ENCODE data around the gene JAG2.

The JAG2 gene

DNA sequence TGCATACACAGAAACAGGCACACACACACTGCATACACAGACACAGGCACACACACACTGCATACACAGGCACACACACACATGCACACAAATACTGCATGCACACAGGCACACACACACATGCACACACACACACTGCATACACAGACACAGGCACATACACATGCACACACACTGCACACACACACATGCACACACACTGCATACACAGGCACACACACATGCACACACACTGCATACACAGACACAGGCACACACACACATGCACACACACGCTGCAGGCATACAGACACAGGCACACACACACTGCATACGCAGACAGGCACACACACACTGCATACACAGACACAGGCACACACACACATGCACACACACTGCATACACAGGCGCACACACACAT, 47.0 kb upstream of the JAG2 start:
- ATAC-seq, result no peak
- TF ChIP-seq ISL1 (CRISPR knock-in tag; IDR thresholded peaks at IDR 0.05) (no peak), ZC3H10 (CRISPR knock-in tag; IDR thresholded peaks at IDR 0.05) (no peak), ZFP3 (CRISPR knock-in tag; IDR thresholded peaks at IDR 0.05) (no peak), ZNF70 (CRISPR knock-in tag; IDR thresholded peaks at IDR 0.05) (no peak), PPARA (CRISPR knock-in tag; IDR thresholded peaks at IDR 0.05; ENCODE audit: borderline replicate concordance) (no peak), ARNTL (CRISPR knock-in tag; IDR thresholded peaks at IDR 0.05; ENCODE audit: borderline replicate concordance, low read depth) (no peak), CSDC2 (CRISPR knock-in tag; IDR thresholded peaks at IDR 0.05) (no peak), TCF4 (CRISPR knock-in tag; IDR thresholded peaks at IDR 0.05; ENCODE audit: borderline replicate concordance) (no peak), OSR1 (CRISPR knock-in tag; IDR thresholded peaks at IDR 0.05) (no peak), BACH2 (CRISPR knock-in tag; IDR thresholded peaks at IDR 0.05; ENCODE audit: borderline replicate concordance) (no peak)
- TF ChIP-seq, protein P1, sequence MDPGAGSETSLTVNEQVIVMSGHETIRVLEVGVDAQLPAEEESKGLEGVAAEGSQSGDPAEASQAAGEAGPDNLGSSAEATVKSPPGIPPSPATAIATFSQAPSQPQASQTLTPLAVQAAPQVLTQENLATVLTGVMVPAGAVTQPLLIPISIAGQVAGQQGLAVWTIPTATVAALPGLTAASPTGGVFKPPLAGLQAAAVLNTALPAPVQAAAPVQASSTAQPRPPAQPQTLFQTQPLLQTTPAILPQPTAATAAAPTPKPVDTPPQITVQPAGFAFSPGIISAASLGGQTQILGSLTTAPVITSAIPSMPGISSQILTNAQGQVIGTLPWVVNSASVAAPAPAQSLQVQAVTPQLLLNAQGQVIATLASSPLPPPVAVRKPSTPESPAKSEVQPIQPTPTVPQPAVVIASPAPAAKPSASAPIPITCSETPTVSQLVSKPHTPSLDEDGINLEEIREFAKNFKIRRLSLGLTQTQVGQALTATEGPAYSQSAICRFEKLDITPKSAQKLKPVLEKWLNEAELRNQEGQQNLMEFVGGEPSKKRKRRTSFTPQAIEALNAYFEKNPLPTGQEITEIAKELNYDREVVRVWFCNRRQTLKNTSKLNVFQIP (CRISPR knock-in tag; IDR thresholded peaks at IDR 0.05; ENCODE audit: borderline replicate concordance, low read depth), result no peak
- TF ChIP-seq, protein P2, sequence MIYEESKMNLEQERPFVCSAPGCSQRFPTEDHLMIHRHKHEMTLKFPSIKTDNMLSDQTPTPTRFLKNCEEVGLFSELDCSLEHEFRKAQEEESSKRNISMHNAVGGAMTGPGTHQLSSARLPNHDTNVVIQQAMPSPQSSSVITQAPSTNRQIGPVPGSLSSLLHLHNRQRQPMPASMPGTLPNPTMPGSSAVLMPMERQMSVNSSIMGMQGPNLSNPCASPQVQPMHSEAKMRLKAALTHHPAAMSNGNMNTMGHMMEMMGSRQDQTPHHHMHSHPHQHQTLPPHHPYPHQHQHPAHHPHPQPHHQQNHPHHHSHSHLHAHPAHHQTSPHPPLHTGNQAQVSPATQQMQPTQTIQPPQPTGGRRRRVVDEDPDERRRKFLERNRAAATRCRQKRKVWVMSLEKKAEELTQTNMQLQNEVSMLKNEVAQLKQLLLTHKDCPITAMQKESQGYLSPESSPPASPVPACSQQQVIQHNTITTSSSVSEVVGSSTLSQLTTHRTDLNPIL (CRISPR knock-in tag; IDR thresholded peaks at IDR 0.05; ENCODE audit: low read depth), result no peak
- TF ChIP-seq, protein P3, sequence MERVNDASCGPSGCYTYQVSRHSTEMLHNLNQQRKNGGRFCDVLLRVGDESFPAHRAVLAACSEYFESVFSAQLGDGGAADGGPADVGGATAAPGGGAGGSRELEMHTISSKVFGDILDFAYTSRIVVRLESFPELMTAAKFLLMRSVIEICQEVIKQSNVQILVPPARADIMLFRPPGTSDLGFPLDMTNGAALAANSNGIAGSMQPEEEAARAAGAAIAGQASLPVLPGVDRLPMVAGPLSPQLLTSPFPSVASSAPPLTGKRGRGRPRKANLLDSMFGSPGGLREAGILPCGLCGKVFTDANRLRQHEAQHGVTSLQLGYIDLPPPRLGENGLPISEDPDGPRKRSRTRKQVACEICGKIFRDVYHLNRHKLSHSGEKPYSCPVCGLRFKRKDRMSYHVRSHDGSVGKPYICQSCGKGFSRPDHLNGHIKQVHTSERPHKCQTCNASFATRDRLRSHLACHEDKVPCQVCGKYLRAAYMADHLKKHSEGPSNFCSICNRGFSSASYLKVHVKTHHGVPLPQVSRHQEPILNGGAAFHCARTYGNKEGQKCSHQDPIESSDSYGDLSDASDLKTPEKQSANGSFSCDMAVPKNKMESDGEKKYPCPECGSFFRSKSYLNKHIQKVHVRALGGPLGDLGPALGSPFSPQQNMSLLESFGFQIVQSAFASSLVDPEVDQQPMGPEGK (CRISPR knock-in tag; IDR thresholded peaks at IDR 0.05; ENCODE audit: borderline replicate concordance), result no peak

DNA sequence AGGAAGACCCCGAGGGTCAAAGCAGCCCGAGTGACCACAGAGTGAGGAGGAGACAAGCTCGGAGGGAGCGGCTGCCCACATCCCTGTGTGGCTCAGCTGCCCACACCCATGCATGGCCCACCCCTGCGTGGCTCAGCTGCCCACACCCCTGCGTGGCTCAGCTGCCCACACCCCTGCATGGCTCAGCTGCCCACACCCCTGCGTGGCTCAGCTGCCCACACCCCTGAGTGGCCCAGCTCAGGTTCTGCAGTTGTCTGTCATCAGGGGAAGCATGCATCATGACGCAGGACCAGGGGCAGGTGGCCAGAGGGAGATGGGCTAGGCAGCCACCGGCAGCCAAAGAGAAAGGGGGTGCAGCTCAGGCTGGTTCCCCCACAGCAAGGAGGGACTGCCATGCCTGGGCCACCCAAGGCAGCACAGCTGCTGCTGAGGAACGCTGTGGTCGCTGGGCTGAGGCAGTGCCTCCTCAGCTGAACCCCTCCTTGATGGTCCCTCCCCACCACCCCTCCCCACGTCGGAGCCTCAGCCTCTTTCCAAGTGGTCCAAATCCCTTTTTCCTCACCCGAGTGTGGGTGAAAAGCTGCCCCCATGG, 45.8 kb upstream of the JAG2 start:
- TF ChIP-seq, protein P2 (CRISPR knock-in tag; IDR thresholded peaks at IDR 0.05; ENCODE audit: low read depth), result no peak
- TF ChIP-seq TOX (CRISPR knock-in tag; IDR thresholded peaks at IDR 0.05; ENCODE audit: borderline replicate concordance) (no peak), OSR1 (CRISPR knock-in tag; IDR thresholded peaks at IDR 0.05) (no peak), SNAI2 (CRISPR knock-in tag; IDR thresholded peaks at IDR 0.05) (no peak), BACH2 (CRISPR knock-in tag; IDR thresholded peaks at IDR 0.05; ENCODE audit: borderline replicate concordance) (no peak), RARB (CRISPR knock-in tag; IDR thresholded peaks at IDR 0.05) (no peak), GLIS3 (CRISPR knock-in tag; IDR thresholded peaks at IDR 0.05) (no peak), PPARA (CRISPR knock-in tag; IDR thresholded peaks at IDR 0.05; ENCODE audit: borderline replicate concordance) (no peak), ZNF70 (CRISPR knock-in tag; IDR thresholded peaks at IDR 0.05) (no peak), ARNTL (CRISPR knock-in tag; IDR thresholded peaks at IDR 0.05; ENCODE audit: borderline replicate concordance, low read depth) (no peak), CSDC2 (CRISPR knock-in tag; IDR thresholded peaks at IDR 0.05) (no peak)
- TF ChIP-seq, protein P1 (CRISPR knock-in tag; IDR thresholded peaks at IDR 0.05; ENCODE audit: borderline replicate concordance, low read depth), result no peak

DNA sequence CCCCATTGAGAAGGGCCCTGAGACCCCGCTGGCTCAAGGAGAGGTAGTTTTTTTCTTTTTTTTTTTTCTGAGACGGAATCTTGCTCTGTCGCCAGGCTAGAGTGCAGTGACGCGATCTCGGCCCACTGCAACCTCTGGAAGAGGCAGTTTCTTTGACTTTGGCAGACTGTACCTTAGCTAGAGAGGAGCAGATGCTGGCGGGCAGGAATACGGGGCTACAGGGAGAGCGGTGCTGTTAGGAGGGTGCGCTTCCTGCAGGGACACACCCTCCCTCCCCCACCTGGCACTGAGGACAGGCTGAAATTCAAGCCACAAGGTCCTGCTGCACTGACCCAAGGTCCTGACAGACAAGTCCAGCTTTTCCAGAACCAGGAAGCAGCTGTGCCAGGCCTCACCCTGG, 44.8 kb upstream of the JAG2 start:
- TF ChIP-seq GLIS3 (CRISPR knock-in tag; IDR thresholded peaks at IDR 0.05), result no peak
- ATAC-seq, result no peak

More for the DNA sequence above, 45.8 kb upstream of the JAG2 start:
- ATAC-seq, result no peak

DNA sequence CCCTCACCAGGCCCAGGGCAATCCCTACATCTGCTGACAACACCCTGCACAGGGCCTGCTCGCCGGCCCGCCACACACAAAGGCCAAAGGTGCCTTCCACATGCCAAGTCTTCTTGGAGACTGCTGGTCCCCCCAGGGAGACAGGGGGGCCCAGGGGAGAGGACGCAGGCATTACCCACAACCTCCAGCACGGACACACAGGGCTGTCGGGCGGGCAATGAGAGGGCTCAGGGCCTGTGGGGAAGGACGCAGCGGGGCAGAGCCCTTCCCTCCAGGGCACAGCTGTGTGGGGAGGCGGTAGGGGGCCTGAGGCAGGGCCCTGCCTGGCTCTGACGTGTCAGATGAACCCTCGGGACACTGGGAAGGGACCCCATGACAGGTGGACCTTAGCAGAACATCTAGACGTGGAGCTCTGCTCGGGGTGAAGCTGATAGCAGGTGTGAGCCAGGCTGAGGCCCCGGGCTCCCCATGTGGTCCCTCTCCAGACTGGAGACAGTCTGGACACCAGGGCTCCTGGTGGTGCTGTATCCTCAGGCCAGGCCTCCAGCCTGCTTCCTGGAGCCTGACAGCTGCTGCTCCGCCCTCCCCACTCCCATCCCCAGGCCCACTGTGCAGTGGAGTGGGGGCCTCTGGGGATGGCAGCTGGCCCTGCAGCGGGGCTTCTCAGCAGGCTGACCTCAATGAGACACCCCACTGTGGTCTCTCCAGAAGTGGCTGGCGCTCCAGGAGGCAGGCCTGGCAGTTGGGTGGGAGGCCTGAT, 44.1 kb upstream of the JAG2 start:
- TF ChIP-seq ZNF8 (CRISPR knock-in tag; IDR thresholded peaks at IDR 0.05) (no peak), SNAI2 (CRISPR knock-in tag; IDR thresholded peaks at IDR 0.05) (no peak), ZFP3 (CRISPR knock-in tag; IDR thresholded peaks at IDR 0.05) (no peak), GLIS3 (CRISPR knock-in tag; IDR thresholded peaks at IDR 0.05) (no peak), CSDC2 (CRISPR knock-in tag; IDR thresholded peaks at IDR 0.05) (no peak), BACH2 (CRISPR knock-in tag; IDR thresholded peaks at IDR 0.05; ENCODE audit: borderline replicate concordance) (no peak), ARNTL (CRISPR knock-in tag; IDR thresholded peaks at IDR 0.05; ENCODE audit: borderline replicate concordance, low read depth) (no peak)
- TF ChIP-seq, protein P4, sequence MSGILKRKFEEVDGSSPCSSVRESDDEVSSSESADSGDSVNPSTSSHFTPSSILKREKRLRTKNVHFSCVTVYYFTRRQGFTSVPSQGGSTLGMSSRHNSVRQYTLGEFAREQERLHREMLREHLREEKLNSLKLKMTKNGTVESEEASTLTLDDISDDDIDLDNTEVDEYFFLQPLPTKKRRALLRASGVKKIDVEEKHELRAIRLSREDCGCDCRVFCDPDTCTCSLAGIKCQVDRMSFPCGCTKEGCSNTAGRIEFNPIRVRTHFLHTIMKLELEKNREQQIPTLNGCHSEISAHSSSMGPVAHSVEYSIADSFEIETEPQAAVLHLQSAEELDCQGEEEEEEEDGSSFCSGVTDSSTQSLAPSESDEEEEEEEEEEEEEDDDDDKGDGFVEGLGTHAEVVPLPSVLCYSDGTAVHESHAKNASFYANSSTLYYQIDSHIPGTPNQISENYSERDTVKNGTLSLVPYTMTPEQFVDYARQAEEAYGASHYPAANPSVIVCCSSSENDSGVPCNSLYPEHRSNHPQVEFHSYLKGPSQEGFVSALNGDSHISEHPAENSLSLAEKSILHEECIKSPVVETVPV (CRISPR knock-in tag; IDR thresholded peaks at IDR 0.05), result no peak
- TF ChIP-seq, protein P1 (CRISPR knock-in tag; IDR thresholded peaks at IDR 0.05; ENCODE audit: borderline replicate concordance, low read depth), result no peak
- ATAC-seq, result no peak
